MM.1S (cell line): ENCODE measurements around the gene PLXNA4.

Experiments
- CTCF ChIP-seq: fragments of 300-600 bp; sonication (generic); IDR thresholded peaks from 2 replicates; pipeline ENCODE4 v1.5.1; 2016; ENCODE audit warnings: antibody characterized with exemption, low read length, mixed read lengths
- EZH2 ChIP-seq: fragments of 300-600 bp; sonication (generic); optimal IDR thresholded peaks from 2 replicates; pipeline ENCODE3; 2017; ENCODE audit warnings: low read depth, mild to moderate bottlenecking, antibody characterized with exemption, low read length, mixed read lengths
- EZH2phosphoT487 ChIP-seq: fragments of 300-600 bp; sonication (generic); IDR thresholded peaks from 2 replicates; pipeline ENCODE4 v1.6.1; 2018; ENCODE audit warnings: antibody characterized with exemption, low read length

DNA sequence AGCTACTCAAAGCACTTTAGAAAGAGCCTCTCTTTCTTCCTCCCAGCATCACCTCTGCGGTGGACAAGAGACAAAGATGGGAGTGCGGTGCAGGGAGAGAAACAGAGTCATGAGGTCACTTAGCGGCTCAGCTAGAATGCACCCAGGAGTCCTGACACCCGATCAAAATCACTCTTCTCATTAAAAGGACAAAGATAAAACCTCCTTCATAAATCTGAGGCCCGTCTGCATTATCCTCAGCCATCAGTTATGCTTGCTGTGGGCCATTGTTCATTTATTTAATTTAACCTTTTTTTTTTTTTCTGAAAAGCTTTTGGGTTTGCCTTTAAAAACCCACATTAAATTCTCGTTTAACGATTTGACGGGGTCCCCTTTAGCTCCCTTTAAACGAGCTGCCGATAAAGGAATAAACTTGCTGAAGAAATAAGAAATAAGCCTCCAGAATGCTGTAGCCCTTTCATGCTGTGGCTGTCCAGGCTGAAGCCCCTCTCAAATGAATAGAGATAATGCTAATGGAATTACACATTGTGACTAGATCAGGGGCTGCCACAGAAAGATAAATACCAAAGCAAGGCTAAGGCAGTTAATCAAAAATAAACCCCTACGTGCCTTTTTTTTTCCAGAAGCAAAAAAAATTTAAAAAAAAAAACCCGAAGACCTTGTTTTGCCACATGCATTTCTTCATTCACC is 16.1 kb upstream of the PLXNA4 start:
- TF ChIP-seq CTCF (no peak), EZH2 (no peak), EZH2phosphoT487 (no peak)
